ENCODE measurements around the gene BNIP3.
"Not testable (repeated sequence)": the region's sequence is repeated elsewhere in the genome, so short reads cannot be mapped to it uniquely, and the experiment has no call there.

Gene BNIP3

GRCh38 chr10:132001238-132001972 is 19.7 kb upstream of the BNIP3 start:
- no peak for DNase-seq

- DNase-seq: no peak
These were observed 17.3 kb upstream of the BNIP3 start for GRCh38 chr10:131998845-131999681.

- no peak for DNase-seq
These were observed 16.5 kb upstream of the BNIP3 start for GRCh38 chr10:131998050-131998844.

- peak; percentile 51 for DNase-seq
These were observed 15.8 kb upstream of the BNIP3 start for GRCh38 chr10:131997366-131998049.

GRCh38 chr10:131996466-131997365 is 15.0 kb upstream of the BNIP3 start:
- no peak for DNase-seq

GRCh38 chr10:131994435-131994834 is 12.7 kb upstream of the BNIP3 start:
- no peak for DNase-seq

GRCh38 chr10:131993275-131993674 is 11.6 kb upstream of the BNIP3 start:
- no peak for DNase-seq

GRCh38 chr10:131991726-131992125 is 10.0 kb upstream of the BNIP3 start:
- DNase-seq: no peak

- DNase-seq: not testable (repeated sequence)
These were observed 6.1 kb upstream of the BNIP3 start for GRCh38 chr10:131987786-131988185.

GRCh38 chr10:131987301-131987700 is 5.6 kb upstream of the BNIP3 start:
- not testable (repeated sequence) for DNase-seq

- not testable (repeated sequence) for DNase-seq
These were observed 5.1 kb upstream of the BNIP3 start for GRCh38 chr10:131986851-131987250.

- DNase-seq: no peak
These were observed 2.1 kb upstream of the BNIP3 start for GRCh38 chr10:131983780-131984179.

GRCh38 chr10:131982796-131983195 is 1.1 kb upstream of the BNIP3 start:
- DNase-seq: no peak

GRCh38 chr10:131982185-131982756 is 548 bp upstream of the BNIP3 start:
- no peak for DNase-seq

- DNase-seq: no peak
These were observed 828 bp downstream of the BNIP3 start for GRCh38 chr10:131980761-131981428.

- no peak for DNase-seq
These were observed 1.4 kb downstream of the BNIP3 start for GRCh38 chr10:131980321-131980720.

- peak; percentile 38 for DNase-seq
These were observed 1.9 kb downstream of the BNIP3 start for GRCh38 chr10:131979821-131980270.

- no peak for DNase-seq
These were observed 2.4 kb downstream of the BNIP3 start for GRCh38 chr10:131979336-131979735.

GRCh38 chr10:131978851-131979250 is 2.9 kb downstream of the BNIP3 start:
- no peak for DNase-seq

- DNase-seq: no peak
These were observed 3.4 kb downstream of the BNIP3 start for GRCh38 chr10:131978366-131978765.

Measured in right hindlimb (tissue), 1 donor.